Common myeloid progenitor, CD34-positive (primary cell): Measurements from ENCODE around the gene TBC1D9.

Experiments used
- CTCF ChIA-PET: fragments of 350-600 bp; sonication (Branson Sonifier 250); formaldehyde crosslinking; loops from one replicate; lab custom pipeline; 2021; ENCODE audit warnings: antibody characterized with exemption; lab: Charles Lee
- POLR2A ChIA-PET: fragments of 350-600 bp; sonication (Branson Sonifier 250); formaldehyde crosslinking; loops from one replicate; lab custom pipeline; 2021; ENCODE audit warnings: antibody characterized with exemption; lab: Charles Lee
- DNase-seq, 3 donors: peaks; one replicate each; pipeline versions ENCODE4 v3.0.0 to v3.0.0-alpha.2; 2013
- H3K27ac ChIP-seq, 2 experiments: 1 replicate in 1 of 2; 2 replicates in 1 of 2; pipeline ENCODE4 v1.7.0; 2013; ENCODE audit warnings: inconsistent platforms in 2 of 2, low read length in 2 of 2, mild to moderate bottlenecking in 2 of 2, low read depth in 1 of 2, moderate library complexity in 1 of 2; ENCODE audit not compliant: severe bottlenecking in 2 of 2, insufficient read depth in 1 of 2, poor library complexity in 1 of 2
- H3K27me3 ChIP-seq, 5 experiments: replicated peaks in 2 of 5; 1 replicate in 3 of 5; 2 replicates in 2 of 5; pipeline versions ENCODE4 v1.6.1 to v1.7.0; 2013; ENCODE audit warnings: low read length in 4 of 5, mild to moderate bottlenecking in 2 of 5, moderate library complexity in 2 of 5, inconsistent platforms in 1 of 5; ENCODE audit not compliant: insufficient read depth in 5 of 5, control insufficient read depth in 4 of 5
- H3K36me3 ChIP-seq, 4 experiments: 1 replicate in 2 of 4; 2 replicates in 2 of 4; pipeline versions ENCODE4 v1.6.1 to v1.7.0; 2013; ENCODE audit warnings: low read length in 3 of 4, control low read depth in 1 of 4, mild to moderate bottlenecking in 1 of 4; ENCODE audit not compliant: control insufficient read depth in 4 of 4, insufficient read depth in 4 of 4
- H3K4me1 ChIP-seq, 4 experiments: 1 replicate in 3 of 4; 2 replicates in 1 of 4; pipeline versions ENCODE4 v1.6.1 to v1.7.1; 2013; ENCODE audit warnings: low read length in 3 of 4, mild to moderate bottlenecking in 3 of 4, control low read depth in 1 of 4, inconsistent platforms in 1 of 4, moderate library complexity in 1 of 4; ENCODE audit not compliant: control insufficient read depth in 4 of 4, insufficient read depth in 4 of 4; ENCODE audit errors: control extremely low read depth in 1 of 4
- H3K4me3 ChIP-seq, 7 experiments: 1 replicate in 4 of 7; 2 replicates in 3 of 7; pipeline versions ENCODE4 v1.5.1 to v1.7.0; 2013; ENCODE audit warnings: mild to moderate bottlenecking in 7 of 7, low read length in 6 of 7, moderate library complexity in 6 of 7, inconsistent platforms in 2 of 7, low read depth in 2 of 7, control low read depth in 1 of 7; ENCODE audit not compliant: insufficient read depth in 4 of 7, control insufficient read depth in 1 of 7; ENCODE audit errors: extremely low read depth in 1 of 7
- H3K9me3 ChIP-seq, 5 experiments: 1 replicate in 4 of 5; 2 replicates in 1 of 5; pipeline versions ENCODE4 v1.6.1 to v1.7.1; 2013; ENCODE audit warnings: low read length in 4 of 5, mild to moderate bottlenecking in 2 of 5, inconsistent platforms in 1 of 5, low read depth in 1 of 5, moderate library complexity in 1 of 5; ENCODE audit not compliant: control insufficient read depth in 4 of 5, insufficient read depth in 2 of 5; ENCODE audit errors: control extremely low read depth in 1 of 5
- WGBS: methylation state at CpG from one replicate; pipeline ENCODE4 v1.1.5; 2013; ENCODE audit not compliant: insufficient coverage; 5-methylcytosine and 5-hydroxymethylcytosine counted together

The TBC1D9 gene

GRCh38 chr4:140628016-140628415 lies 128.2 kb downstream of the TBC1D9 start:
- no peak overlapping the region for H3K4me3 ChIP-seq
- POLR2A ChIA-PET, result no interaction called here
- no peak for DNase-seq
- H3K27me3 ChIP-seq, result no peaks in the 10 kb centered on the region
- no peak overlapping the region for H3K27ac ChIP-seq
- CTCF ChIA-PET, result interaction anchor here (1.5 to 1.8 kb wide), 4 partner anchors 9 to 43 kb away, joined by 3 to 9 read pairs (median 6); no protein-coding TSS in a partner anchor
- no peaks in the 10 kb centered on the region for H3K9me3 ChIP-seq
- 100% methylated on average over 2 of the region's 2 CpGs for WGBS
- no peaks in the 10 kb centered on the region for H3K4me1 ChIP-seq
- H3K36me3 ChIP-seq, result no peaks in the 10 kb centered on the region

DNA sequence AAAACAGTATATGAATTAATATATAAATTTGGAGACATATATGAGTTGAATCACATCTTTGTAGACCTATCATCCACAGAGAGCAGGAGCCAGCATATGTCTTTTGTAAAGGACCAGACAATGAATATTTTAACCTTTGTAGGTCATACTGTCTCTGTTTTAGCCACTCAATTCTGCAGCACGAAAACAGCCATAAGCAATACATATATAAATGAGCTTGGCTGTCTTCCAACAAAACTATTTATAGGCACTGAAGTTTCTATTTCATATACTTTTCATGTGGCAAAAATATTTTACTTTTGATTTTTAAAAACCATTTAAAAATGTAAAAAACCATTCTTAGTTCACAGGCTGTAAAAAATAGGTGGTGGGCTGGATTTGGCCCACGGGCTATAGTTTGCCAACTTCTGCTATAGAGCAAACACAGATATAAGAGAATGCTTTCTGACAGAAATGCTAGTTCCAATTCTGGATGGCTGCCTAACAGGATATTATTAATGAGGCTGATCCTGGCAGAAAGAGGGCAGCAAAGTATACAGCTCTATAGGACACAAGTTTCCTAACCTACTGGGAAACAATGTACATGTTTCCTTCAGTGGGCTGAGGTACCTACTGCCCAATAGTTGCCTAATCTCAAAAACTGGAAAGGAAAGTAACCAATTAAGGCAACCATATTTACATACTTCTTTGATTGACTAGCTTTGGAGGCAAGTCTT lies 129.4 kb downstream of the TBC1D9 start:
- H3K4me1 ChIP-seq, result no peaks in the 10 kb centered on the region
- 80% methylated on average over 1 of the region's 2 CpGs for WGBS
- ChIA-PET CTCF (interaction anchor here (1.5 kb wide), 1 partner anchor 42 kb away, joined by 3 read pairs; no protein-coding TSS in a partner anchor), POLR2A (no interaction called here)
- no peak overlapping the region for H3K27ac ChIP-seq
- H3K27me3 ChIP-seq, result no peaks in the 10 kb centered on the region
- no peaks in the 10 kb centered on the region for H3K9me3 ChIP-seq
- H3K36me3 ChIP-seq, result no peaks in the 10 kb centered on the region
- DNase-seq, result no peak
- no peak overlapping the region for H3K4me3 ChIP-seq

- 95% methylated on average over 33 of the region's 33 CpGs for WGBS
- Histone ChIP-seq H3K27ac (no peak overlapping the region), H3K36me3 (no peaks in the 10 kb centered on the region), H3K4me3 (no peak overlapping the region), H3K27me3 (peaks cover 0 to 2% (median 0%) of the 10 kb centered on the region in 5 experiments), H3K9me3 (no peaks in the 10 kb centered on the region), H3K4me1 (peaks cover 0 to 6% (median 0%) of the 10 kb centered on the region in 4 experiments)
- POLR2A ChIA-PET, result no interaction called here
- no peak for DNase-seq
- CTCF ChIA-PET, result interaction anchor here (1.2 kb wide), 1 partner anchor 263 kb away, joined by 3 read pairs; no protein-coding TSS in a partner anchor
Measured at GRCh38 chr4:140622333-140622958, 133.7 kb downstream of the TBC1D9 start.

DNA sequence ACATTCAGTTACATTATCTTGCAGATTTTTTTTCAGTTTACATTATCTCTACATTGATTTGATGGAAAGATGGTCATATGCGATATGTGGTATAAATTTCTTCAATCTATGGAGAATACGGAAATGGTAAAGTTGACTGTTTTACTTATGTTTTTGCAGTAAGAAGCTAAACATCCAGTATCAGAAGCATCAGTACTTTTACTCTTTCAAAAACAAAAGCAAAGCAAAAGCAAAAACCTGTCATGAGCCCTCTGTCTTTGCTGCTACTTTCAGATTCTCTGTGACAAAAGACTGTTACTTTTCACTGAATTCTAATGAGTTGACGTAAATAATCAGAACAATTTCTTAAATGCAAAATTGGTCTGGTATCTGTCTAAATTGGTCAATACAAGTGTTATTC lies 135.0 kb downstream of the TBC1D9 start:
- no peak for DNase-seq
- peaks cover 0 to 2% (median 0%) of the 10 kb centered on the region in 5 experiments for H3K27me3 ChIP-seq
- peaks cover 0 to 7% (median 0%) of the 10 kb centered on the region in 4 experiments for H3K4me1 ChIP-seq
- WGBS, result no CpG with 5 or more reads among the region's 3 CpGs
- no peaks in the 10 kb centered on the region for H3K9me3 ChIP-seq
- H3K4me3 ChIP-seq, result no peak overlapping the region
- H3K27ac ChIP-seq, result no peak overlapping the region
- POLR2A ChIA-PET, result no interaction called here
- H3K36me3 ChIP-seq, result no peaks in the 10 kb centered on the region
- CTCF ChIA-PET, result interaction anchor here (0.5 to 4.8 kb wide), 6 partner anchors 11 to 537 kb away, joined by 3 to 22 read pairs (median 3); no protein-coding TSS in a partner anchor

DNA sequence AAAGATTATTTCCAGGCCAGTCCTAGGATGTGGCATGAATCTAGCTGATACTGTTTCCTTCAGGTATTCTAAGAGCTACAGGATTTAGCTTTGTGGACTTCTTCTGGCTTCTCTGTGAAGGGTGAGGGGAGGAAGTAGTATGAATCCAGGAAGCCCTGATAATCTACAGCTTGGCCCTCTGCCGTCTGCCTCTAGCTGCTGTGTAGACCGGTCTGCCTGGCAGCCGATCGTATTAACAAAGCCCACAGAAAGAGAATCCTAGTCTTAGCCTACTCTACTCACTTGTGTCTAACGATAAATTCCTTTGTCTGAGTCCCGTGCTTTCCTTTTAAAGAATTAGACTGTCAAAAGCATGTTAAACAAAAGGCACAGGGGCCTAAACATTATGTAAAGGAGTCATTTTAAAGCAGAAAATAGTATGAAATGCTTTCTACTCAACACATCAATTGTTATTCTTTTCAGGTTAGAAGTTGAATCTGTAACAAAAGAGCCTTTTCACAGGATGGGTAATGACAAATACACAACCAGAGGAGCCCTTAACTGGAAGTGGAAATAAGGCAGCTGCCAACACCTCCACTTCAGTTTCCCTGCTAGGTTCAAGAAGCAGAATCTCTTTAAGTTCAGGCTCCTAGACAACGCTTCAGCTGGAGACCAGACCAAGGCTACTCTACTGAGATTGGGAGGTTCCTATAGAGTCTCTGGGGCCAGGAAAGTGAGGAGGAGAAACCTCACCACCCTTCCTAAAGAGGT lies 138.5 kb downstream of the TBC1D9 start:
- no peak overlapping the region for H3K27ac ChIP-seq
- CTCF ChIA-PET, result interaction anchor here (1.0 to 4.8 kb wide), 7 partner anchors 9 to 258 kb away, joined by 3 to 22 read pairs (median 5); no protein-coding TSS in a partner anchor
- POLR2A ChIA-PET, result no interaction called here

GRCh38 chr4:140615451-140615850 lies 140.7 kb downstream of the TBC1D9 start:
- 100% methylated on average over 1 of the region's 1 CpG for WGBS
- Histone ChIP-seq H3K27me3 (peaks cover 0 to 2% (median 0%) of the 10 kb centered on the region in 5 experiments), H3K4me3 (no peak overlapping the region), H3K27ac (no peak overlapping the region), H3K4me1 (peaks cover 0 to 14% (median 4%) of the 10 kb centered on the region in 4 experiments), H3K36me3 (no peaks in the 10 kb centered on the region), H3K9me3 (no peaks in the 10 kb centered on the region)
- ChIA-PET CTCF (interaction anchor here (1.0 to 1.5 kb wide), 2 partner anchors 16 to 256 kb away, joined by 4 read pairs; no protein-coding TSS in a partner anchor), POLR2A (no interaction called here)
- no peak for DNase-seq

More for the DNA sequence above, 138.5 kb downstream of the TBC1D9 start:
- H3K4me1 ChIP-seq, result peaks cover 0 to 7% (median 0%) of the 10 kb centered on the region in 4 experiments
- no peaks in the 10 kb centered on the region for H3K9me3 ChIP-seq
- DNase-seq, result peak; percentile 14 to 67 (median 53)
- H3K27me3 ChIP-seq, result peaks cover 0 to 2% (median 0%) of the 10 kb centered on the region in 5 experiments
- 0% methylated on average over 4 of the region's 7 CpGs for WGBS
- H3K36me3 ChIP-seq, result no peaks in the 10 kb centered on the region
- H3K4me3 ChIP-seq, result no peak overlapping the region
